Fibroblast of skin of back (primary cell): Measurements from ENCODE around the gene KLK11.
"Not testable (repeated sequence)": the region's sequence is repeated elsewhere in the genome, so short reads cannot be mapped to it uniquely, and the experiment has no call there.

Experiments used
- DNase-seq: peaks from one replicate; pipeline ENCODE4 v3.0.0-alpha.2; 2013

Gene KLK11

GRCh38 chr19:51002542-51003311 lies 23.7 kb downstream of the KLK11 start:
- DNase-seq, result peak; percentile 2

- no peak for DNase-seq
These were observed 24.3 kb downstream of the KLK11 start for GRCh38 chr19:51002089-51002532.

DNA sequence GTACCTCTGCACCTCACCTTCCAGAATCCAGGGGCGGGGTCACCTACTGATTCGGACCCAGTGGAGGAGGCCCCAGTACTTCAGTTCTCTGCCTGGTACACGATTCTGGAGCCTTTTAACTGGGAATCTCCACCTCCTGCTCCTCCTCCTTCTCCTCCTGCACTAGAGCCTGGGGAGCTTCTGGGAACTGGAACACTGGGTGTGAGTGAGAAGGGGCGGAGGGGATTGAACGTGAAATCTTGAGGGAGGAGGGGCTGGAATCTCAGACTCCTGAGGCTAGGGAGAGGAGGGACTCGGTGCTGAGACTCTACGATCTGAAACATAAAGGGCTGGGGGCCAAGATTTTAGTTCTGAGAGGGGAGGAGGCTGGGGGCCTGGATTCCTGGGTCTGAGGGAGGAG lies 24.9 kb downstream of the KLK11 start, which contains the start of gene KLK8:
Gene KLK8, minus strand, starts transcription at position 90 of the 400 bp plus-strand sequence. CDS start 437 bp downstream, outside the sequence.
- no peak for DNase-seq

DNA sequence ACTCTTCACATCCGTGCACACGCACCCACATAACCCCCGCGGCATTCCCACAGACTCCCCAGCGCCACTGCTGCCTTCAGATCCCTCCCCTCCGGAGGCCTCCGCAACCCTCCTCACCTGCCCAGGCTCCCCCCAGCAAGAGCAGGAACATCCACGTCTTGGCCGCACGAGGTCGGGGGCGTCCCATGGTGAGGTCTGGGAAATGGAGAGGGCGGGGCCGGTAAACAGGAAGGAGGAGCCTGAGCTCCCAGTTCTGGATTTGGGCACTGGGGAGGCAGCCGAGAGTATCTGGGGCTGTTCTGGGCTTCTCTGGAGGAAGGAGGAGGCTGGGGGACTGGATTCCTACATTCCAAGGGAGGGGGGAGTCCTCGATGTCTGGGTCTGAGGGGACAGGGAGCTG lies 25.4 kb downstream of the KLK11 start:
- no peak for DNase-seq

DNA sequence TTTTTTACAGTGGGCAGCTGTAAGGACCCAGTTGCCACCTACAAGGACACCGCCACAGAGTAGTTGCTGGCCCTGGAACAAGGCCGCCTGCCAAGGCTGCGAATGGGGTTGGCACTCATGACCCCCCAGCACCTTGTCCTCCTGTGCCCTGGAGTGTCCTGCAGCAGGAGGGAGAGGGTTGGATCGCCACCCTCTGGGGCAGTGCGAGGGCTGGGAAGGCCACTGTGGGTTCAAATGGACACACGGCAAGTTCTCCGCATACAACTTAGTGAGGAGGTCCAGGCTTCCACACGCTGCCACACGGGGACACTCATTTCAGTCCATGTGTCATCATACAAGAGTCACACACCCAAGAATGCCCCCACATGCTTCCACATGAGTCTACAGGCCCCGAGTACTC lies 26.0 kb downstream of the KLK11 start:
- DNase-seq, result no peak

DNA sequence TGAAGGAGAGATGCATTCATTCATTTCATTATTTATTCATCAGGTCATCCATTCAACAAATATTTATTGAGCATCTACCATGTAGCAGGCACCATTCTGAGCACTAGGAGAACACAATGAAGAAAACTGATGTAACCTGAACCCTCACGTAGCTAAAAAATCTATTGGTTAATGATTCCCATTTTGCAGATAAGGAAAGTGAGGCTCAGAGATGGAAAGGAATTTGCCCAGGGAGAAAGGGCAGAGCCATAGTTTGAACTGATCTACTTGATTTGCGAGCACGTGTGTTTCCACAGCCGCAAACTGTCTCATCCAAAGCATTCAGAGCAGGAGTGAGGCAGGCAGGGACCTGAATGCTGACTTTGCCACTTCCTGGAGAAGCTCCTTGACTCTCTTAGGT lies 27.7 kb downstream of the KLK11 start:
- DNase-seq, result no peak

DNA sequence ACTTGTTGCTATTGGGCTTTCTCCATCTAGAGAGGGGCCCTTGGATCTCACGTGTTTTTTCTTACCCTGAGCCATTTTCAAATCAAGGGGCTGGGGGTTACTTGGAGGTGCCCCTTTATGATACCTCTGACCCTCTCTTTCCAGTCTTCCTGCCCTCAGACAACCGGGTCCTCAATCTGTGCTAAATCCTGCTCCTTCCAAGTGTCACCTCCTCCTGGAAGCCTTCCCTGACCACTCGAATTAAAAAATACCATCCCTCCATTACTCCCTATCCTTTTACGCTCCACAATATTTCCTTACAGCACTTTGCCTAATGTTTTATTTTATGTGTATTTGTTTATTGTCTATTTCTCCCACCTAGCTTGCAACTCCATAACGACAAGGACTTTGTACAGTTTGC lies 28.4 kb downstream of the KLK11 start:
- DNase-seq, result no peak

DNA sequence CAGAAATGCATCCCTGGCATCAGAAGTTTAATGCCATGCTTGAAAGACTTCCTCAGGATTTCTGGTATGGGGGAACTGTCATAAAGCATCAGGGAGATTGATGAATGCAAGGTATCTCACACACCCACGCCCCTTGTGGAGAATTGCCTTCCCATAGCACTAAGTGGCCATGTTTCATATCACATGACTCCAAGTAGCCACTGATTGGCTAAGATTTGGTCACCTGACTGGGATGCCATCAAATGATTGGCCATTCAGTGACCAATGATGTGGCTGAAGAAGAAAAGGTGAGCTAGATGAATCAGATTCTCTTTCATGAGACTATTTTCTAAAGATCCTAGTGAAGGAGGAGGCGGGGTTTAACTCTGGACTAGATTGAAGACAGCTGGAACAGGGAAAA lies 32.3 kb downstream of the KLK11 start:
- no peak for DNase-seq

DNA sequence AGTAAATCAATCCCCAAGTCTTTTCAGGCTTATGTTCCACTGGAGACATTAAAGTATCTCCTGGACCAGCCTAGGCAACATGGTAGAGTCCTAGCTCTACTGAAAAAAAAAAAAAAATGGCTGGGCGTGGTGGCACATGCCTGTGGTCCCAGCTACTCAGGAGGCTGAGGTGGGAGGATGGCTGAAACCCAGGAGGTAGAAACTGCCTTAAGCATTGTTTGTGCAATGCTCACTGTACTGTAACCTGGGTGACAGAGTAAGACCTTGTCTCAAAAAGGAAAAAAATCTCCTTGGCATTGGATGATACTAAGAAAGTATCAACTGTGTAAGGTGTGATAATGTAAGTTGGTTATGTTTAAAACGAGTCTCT lies 33.8 kb downstream of the KLK11 start:
- DNase-seq, result no peak

DNA sequence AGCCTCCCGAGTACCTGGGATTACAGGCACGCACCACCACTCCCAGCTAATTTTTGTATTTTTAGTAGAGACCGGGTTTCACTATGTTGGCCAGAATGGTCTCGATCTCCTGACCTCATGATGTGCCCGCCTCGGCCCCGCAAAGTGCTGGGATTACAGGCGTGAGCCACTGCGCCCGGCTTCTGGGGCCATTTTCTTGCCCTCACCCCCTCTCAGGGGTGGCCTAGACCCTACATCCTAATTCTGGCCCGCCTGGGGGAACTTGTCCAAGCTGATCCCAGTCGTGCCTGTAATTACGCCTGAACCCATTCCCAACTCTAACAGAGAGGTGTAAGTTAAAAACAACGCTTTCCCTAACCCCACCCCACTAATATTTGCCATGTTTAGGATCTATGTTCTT lies 42.0 kb downstream of the KLK11 start:
- DNase-seq, result not testable (repeated sequence)

DNA sequence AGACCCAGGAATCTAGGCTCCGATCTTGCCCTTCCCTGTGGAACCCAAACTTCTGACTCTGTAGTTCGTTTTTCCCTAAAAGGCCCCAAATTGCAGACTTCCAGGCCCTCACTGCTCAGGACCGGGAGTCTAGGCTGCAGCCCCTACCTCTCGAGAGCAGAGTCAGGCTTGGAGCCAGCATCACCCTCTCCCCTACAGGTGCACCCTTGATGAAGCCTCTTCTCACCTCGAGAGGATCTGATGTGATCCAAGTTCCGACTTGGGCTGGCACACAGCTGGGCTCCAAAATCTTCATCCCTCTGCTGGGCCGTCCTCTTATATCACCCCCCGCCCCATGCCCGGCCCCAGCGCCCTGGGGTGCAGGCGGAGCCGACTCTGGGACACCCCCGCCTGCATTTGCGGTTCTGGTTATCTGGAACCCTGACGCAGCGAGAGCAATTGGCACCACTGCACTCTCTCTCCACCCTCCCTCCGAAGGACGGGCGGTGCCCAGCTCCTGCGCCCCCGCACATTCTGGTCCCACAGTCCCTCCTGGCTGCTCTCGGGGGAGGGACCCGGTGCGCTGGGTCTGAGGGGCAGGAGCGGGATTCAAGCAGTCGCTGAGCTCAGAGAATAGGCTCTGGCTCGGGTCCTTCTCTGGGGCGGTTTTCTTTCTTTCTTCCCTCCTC lies 42.7 kb downstream of the KLK11 start, which contains the start of gene KLK7:
Gene KLK7, minus strand, starts transcription at position 293 of the 668 bp plus-strand sequence. CDS start 1,518 bp downstream, outside the sequence.
- DNase-seq, result no peak

DNA sequence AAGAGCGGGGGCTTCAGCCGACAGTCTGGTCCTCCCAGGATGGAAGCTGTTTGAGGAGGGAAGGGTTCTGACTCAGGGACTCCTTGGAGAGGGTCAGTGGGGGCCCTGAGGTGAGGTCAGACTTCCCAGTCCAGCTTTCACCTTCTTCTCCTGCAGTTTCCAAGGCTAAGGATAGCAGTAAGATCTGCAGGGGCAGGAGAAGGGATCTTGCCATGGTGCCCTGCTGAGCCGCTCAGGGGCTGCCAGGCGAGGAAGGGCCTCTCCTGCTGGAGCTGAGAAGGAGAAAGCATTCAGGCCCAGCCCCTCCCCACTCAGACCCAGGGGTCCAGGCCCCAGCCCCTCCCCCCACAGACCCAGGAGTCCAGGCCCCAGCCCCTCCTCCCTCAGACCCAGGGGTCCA lies 44.2 kb downstream of the KLK11 start:
- no peak for DNase-seq

DNA sequence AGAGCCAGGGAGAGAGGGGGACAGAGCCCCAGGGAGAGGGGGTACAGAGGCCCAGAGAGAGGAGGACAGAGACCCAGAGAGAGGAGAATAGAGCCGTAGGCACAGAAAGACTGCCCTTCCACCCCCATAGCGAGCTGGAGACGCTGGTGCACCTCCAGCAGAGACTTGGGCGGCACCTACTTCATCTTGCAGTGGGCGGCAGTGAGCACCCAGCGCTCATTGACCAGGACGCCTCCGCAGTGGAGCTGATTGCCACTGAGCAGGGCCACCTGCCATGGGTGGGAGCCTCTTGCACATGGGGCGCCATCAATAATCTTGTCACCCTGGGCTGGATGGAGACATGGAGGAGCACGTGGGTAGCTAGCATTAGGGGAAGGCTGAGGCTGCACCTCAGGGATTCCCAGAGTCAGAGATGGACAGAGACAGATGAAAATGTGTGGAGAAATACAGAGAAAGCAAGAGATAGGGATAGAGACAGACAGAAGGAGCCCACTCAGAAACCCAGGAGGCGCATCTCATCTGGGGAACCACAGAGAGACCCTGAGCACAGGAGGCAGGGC lies 44.7 kb downstream of the KLK11 start:
- DNase-seq, result no peak

- no peak for DNase-seq
These were observed 46.2 kb downstream of the KLK11 start for GRCh38 chr19:50980208-50980607.

DNA sequence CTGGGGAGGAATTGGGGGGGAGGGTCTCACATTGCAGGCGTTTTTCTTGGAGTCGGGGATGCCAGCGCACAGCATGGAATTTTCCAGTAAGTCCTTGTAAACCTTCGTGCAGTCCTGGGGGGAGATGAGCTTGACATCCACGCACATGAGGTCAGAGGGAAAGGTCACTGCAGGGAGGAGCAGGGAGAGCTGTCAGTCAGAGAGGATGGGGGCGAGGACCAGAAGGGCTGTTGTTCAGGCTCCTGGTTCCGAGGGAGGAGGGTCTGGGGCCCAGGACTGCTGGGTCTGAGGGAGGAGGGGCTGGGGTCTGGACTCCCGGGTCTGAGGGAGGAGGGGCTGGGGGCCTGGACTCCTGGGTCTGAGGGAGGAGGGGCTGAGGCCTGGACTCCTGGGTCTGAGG lies 46.7 kb downstream of the KLK11 start:
- no peak for DNase-seq

GRCh38 chr19:50978772-50979390 lies 47.5 kb downstream of the KLK11 start:
- no peak for DNase-seq

GRCh38 chr19:50977626-50978025 lies 48.8 kb downstream of the KLK11 start:
- DNase-seq, result no peak

GRCh38 chr19:50975766-50976165 lies 50.6 kb downstream of the KLK11 start:
- DNase-seq, result no peak

DNA sequence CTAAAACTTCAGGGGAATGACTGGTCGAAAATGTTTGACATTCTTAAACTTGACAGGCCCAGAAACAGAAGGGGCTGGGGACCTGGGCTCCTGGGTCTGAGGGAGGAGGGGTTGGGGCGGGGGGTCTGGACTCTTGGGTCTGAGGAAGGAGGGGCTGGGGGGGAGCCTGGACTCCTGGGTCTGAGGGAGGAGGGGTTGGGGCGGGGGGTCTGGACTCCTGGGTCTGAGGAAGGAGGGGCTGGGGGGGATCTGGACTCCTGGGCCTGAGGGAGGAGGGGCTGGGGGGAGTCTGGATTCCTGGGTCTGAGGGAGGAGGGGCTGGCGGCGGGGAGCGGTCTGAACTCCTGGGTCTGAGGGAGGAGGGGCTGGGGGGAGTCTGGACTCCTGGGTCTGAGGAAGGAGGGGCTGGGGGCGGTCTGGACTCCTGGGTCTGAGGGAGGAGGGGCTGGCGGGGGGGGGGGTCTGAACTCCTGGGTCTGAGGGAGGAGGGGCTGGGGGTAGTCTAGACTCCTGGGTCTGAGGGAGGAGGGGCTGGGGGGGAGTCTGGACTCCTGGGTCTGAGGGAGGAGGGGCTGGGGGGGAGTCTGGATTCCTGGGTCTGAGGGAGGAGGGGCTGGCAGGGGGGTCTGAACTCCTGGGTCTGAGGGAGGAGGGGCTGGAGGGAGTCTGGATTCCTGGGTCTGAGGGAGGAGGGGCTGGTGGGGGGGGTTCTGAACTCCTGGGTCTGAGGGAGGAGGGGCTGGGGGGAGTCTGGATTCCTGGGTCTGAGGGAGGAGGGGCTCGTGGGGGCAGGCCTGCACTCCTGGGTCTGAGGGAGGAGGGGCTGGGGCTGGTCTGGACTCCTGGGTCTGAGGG lies 51.5 kb downstream of the KLK11 start:
- no peak for DNase-seq

DNA sequence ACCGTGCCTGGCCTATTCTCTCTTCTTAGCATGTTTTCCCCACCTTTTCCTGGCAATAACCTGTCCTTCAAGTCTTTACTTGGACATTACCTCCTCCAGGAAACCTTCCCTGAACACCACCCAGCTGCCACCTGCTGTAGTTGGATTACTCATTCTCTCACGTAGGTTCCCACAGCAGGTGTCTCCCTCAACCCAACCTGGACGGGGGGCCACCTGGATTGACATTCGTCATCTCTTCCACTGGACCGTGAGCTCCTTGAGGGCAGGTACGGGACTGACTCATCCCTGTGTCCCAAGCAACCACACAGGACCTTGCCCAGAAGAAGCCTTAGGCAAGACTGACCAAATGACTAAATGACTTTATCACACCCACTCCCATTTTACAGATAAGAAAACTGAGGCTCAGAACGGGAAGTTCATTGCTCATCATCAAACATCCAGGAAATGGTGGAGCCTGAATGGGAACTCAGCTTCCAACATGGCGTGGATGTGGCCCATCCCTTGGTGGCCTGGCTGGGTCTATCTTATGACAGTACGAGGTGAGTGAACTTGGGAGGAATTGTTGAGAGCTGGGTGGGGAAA lies 53.5 kb downstream of the KLK11 start:
- DNase-seq, result no peak
